OCI-LY7 (cell line): ENCODE measurements around the gene HLA-E.
"Not testable (repeated sequence)": the region's sequence is repeated elsewhere in the genome, so short reads cannot be mapped to it uniquely, and the experiment has no call there.

Source experiments
- EZH2phosphoT487 ChIP-seq: fragments of 200-600 bp; sonication (generic); IDR thresholded peaks from 2 replicates; pipeline ENCODE4 v1.6.1; 2018; ENCODE audit warnings: low read depth, borderline replicate concordance, mild to moderate bottlenecking, mixed run types, antibody characterized with exemption, low read length, moderate library complexity, mixed read lengths
- TF ChIP-seq, protein P1 (sequence below): fragments of 200-600 bp; sonication (generic); conservative IDR thresholded peaks from 2 replicates; pipeline ENCODE4 v1.5.1; 2014; ENCODE audit warnings: mild to moderate bottlenecking, antibody characterized with exemption, low read length, moderate library complexity, mixed read lengths

DNA sequence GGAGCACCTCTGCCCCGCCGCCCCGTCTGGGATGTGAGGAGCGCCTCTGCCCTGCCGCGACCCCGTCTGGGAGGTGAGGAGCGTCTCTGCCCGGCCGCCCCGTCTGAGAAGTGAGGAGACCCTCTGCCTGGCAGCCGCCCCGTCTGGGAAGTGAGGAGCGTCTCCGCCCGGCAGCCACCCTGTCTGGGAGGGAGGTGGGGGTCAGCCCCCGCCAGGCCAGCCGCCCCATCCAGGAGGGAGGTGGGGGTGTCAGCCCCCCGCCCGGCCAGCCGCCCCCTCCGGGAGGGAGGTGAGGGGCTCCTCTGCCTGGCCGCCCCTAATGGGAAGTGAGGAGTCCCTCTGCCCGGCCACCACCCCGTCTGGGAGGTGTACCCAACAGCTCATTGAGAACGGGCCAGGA, 14.2 kb upstream of the HLA-E start:
- TF ChIP-seq, protein P1, sequence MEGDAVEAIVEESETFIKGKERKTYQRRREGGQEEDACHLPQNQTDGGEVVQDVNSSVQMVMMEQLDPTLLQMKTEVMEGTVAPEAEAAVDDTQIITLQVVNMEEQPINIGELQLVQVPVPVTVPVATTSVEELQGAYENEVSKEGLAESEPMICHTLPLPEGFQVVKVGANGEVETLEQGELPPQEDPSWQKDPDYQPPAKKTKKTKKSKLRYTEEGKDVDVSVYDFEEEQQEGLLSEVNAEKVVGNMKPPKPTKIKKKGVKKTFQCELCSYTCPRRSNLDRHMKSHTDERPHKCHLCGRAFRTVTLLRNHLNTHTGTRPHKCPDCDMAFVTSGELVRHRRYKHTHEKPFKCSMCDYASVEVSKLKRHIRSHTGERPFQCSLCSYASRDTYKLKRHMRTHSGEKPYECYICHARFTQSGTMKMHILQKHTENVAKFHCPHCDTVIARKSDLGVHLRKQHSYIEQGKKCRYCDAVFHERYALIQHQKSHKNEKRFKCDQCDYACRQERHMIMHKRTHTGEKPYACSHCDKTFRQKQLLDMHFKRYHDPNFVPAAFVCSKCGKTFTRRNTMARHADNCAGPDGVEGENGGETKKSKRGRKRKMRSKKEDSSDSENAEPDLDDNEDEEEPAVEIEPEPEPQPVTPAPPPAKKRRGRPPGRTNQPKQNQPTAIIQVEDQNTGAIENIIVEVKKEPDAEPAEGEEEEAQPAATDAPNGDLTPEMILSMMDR, result not testable (repeated sequence)
- not testable (repeated sequence) for TF ChIP-seq EZH2phosphoT487
